GM18498 (cell line): ENCODE measurements around the gene RNH1.
A peak's percentile ranks its signal among the peaks of the same experiment; 100 is the strongest.
"Not testable (repeated sequence)": the region's sequence is repeated elsewhere in the genome, so short reads cannot be mapped to it uniquely, and the experiment has no call there.

ENCODE experiments used
- ATAC-seq: cut with Tn5 transposase; IDR thresholded peaks from one replicate; pipeline ENCODE4 v1.9.1; 2021; ENCODE audit warnings: mild to moderate bottlenecking, moderate library complexity; ENCODE audit not compliant: unreplicated experiment

Gene RNH1

GRCh38 chr11:520428-521176 is 13.6 kb upstream of the RNH1 start:
- ATAC-seq, result no peak

GRCh38 chr11:518463-519202 is 11.6 kb upstream of the RNH1 start:
- ATAC-seq, result peak; percentile 86

GRCh38 chr11:516918-517685 is 10.1 kb upstream of the RNH1 start:
- ATAC-seq, result not testable (repeated sequence)

GRCh38 chr11:516400-516799 is 9.4 kb upstream of the RNH1 start:
- ATAC-seq, result no peak

- no peak for ATAC-seq
Observed at GRCh38 chr11:515131-515530, 8.1 kb upstream of the RNH1 start.

- ATAC-seq, result no peak
Observed at GRCh38 chr11:514606-515005, 7.6 kb upstream of the RNH1 start.

GRCh38 chr11:512761-513595 is 5.9 kb upstream of the RNH1 start:
- no peak for ATAC-seq

- no peak for ATAC-seq
Observed at GRCh38 chr11:508956-509355, 1.9 kb upstream of the RNH1 start.

GRCh38 chr11:507727-508515 is 879 bp upstream of the RNH1 start:
- no peak for ATAC-seq

GRCh38 chr11:506238-506994 is 626 bp downstream of the RNH1 start:
- peak; percentile 66 for ATAC-seq

GRCh38 chr11:504994-505344 is 2.1 kb downstream of the RNH1 start:
- ATAC-seq, result no peak

GRCh38 chr11:504053-504993 is 2.7 kb downstream of the RNH1 start:
- no peak for ATAC-seq

GRCh38 chr11:503179-503981 is 3.7 kb downstream of the RNH1 start:
- no peak for ATAC-seq

GRCh38 chr11:502288-503178 is 4.5 kb downstream of the RNH1 start:
- ATAC-seq, result no peak

- no peak for ATAC-seq
Observed at GRCh38 chr11:501683-502287, 5.3 kb downstream of the RNH1 start.
